Cardiac muscle cell (in vitro differentiated cells and primary cell): ENCODE data around the gene TUBD1. TPM values are rescaled to one million over a fixed set of nuclear protein-coding genes. Genes with fewer than 3 reads are reported as not detected.
"Not testable (repeated sequence)": the region's sequence is repeated elsewhere in the genome, so short reads cannot be mapped to it uniquely, and the experiment has no call there.

Source experiments
- DNase-seq, 2 donors: peaks; one replicate each; pipeline versions ENCODE4 v3.0.0 to v3.0.0-alpha.2; 2010 to 2017; ENCODE audit warnings: low read depth in 1 of 2, low spot score in 1 of 2
- H3K27ac ChIP-seq: fragments of 200-600 bp; sonication (generic); 2 replicates; pipeline ENCODE4 v1.5.1; 2016
- H3K27me3 ChIP-seq: fragments of 200-600 bp; sonication (generic); 2 replicates; pipeline ENCODE4 v1.6.0; 2016; ENCODE audit warnings: control low read depth
- H3K36me3 ChIP-seq: fragments of 200-600 bp; sonication (generic); 2 replicates; pipeline ENCODE4 v1.5.1; 2016; ENCODE audit warnings: control low read depth
- H3K4me1 ChIP-seq: fragments of 200-600 bp; sonication (generic); 2 replicates; pipeline ENCODE4 v1.8.1; 2017; ENCODE audit warnings: low read depth, mild to moderate bottlenecking, mixed run types
- H3K4me3 ChIP-seq: fragments of 200-600 bp; sonication (generic); 2 replicates; pipeline ENCODE4 v1.5.1; 2016; ENCODE audit warnings: mild to moderate bottlenecking
- H3K9me3 ChIP-seq: fragments of 200-600 bp; sonication (generic); 2 replicates; pipeline ENCODE4 v1.5.1; 2017; ENCODE audit warnings: low read depth, mild to moderate bottlenecking, control low read depth
- polyA plus RNA-seq: library from polyadenylated mRNA; unstranded; fragments of >200 nt; fragmentation: Nextera tagmentation; extraction: Ambion mirVana; gene quantifications from 2 replicates; pipeline ENCODE4 v1.2.1, GENCODE V29; 2016
- total RNA-seq: library from RNA; depleted of rRNA; stranded (reverse); fragments of >200 nt; gene quantifications from 2 replicates; pipeline ENCODE4 v1.2.3, GENCODE V29; 2016
- TF ChIP-seq, protein P1 (sequence below): IDR thresholded peaks from 2 replicates; pipeline ENCODE4 v1.5.1; 2012; ENCODE audit warnings: low read depth, mild to moderate bottlenecking, low read length

Gene TUBD1
- total and polyA plus RNA-seq, 2 experiments from 2014 or later, result 10.9 to 17.5 TPM

DNA sequence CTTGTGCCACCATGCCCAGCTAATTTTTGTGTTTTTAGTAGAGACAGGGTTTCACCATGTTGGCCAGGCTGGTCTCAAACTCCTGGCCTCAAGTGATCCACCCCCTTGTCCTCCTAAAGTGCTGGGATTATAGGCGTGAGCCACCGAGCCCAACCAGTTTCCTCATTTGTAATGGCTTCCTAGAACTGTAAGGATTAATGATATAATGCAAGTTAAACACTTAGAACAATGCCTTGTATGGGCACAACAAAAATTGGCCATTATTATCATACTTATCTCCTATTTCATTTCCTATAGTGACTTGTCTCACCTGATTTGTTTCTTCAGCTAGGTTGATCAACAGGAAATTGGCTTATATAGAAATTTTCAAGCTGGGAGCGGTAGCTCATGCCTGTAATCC lies 14.1 kb downstream of the TUBD1 start:
- TF ChIP-seq, protein P1, sequence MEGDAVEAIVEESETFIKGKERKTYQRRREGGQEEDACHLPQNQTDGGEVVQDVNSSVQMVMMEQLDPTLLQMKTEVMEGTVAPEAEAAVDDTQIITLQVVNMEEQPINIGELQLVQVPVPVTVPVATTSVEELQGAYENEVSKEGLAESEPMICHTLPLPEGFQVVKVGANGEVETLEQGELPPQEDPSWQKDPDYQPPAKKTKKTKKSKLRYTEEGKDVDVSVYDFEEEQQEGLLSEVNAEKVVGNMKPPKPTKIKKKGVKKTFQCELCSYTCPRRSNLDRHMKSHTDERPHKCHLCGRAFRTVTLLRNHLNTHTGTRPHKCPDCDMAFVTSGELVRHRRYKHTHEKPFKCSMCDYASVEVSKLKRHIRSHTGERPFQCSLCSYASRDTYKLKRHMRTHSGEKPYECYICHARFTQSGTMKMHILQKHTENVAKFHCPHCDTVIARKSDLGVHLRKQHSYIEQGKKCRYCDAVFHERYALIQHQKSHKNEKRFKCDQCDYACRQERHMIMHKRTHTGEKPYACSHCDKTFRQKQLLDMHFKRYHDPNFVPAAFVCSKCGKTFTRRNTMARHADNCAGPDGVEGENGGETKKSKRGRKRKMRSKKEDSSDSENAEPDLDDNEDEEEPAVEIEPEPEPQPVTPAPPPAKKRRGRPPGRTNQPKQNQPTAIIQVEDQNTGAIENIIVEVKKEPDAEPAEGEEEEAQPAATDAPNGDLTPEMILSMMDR, result no peak

DNA sequence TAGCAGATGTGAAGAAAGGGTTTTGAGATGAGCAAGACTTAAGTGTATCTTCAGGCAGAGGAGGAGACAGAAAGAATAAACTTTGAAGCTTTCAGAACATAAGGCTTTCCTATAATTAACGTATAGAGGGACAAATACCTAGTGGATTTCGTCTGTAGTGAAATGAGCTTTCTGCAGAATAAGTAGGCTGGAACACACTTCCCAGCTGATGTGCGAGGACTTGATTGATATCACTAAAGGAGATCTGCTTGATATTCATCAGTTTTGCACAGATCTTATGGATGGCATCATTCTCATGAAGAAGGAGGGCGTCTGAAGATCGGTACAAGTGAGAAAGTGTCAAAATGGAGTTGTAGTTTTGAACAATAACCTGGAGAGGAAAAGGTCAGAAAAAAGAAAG lies 14.8 kb downstream of the TUBD1 start:
- H3K4me1 ChIP-seq, result no peaks in the 10 kb centered on the region
- no peaks in the 10 kb centered on the region for H3K27me3 ChIP-seq
- TF ChIP-seq, protein P1, result no peak
- H3K27ac ChIP-seq, result no peak overlapping the region
- DNase-seq, result no peak
- H3K9me3 ChIP-seq, result no peaks in the 10 kb centered on the region
- peaks cover 23% of the 10 kb centered on the region for H3K36me3 ChIP-seq
- no peak overlapping the region for H3K4me3 ChIP-seq

More for the DNA sequence above, 14.1 kb downstream of the TUBD1 start:
- Histone ChIP-seq H3K4me1 (no peaks in the 10 kb centered on the region), H3K36me3 (peaks cover 26% of the 10 kb centered on the region), H3K27ac (no peak overlapping the region), H3K27me3 (no peaks in the 10 kb centered on the region), H3K9me3 (no peaks in the 10 kb centered on the region), H3K4me3 (no peak overlapping the region)
- no peak for DNase-seq

DNA sequence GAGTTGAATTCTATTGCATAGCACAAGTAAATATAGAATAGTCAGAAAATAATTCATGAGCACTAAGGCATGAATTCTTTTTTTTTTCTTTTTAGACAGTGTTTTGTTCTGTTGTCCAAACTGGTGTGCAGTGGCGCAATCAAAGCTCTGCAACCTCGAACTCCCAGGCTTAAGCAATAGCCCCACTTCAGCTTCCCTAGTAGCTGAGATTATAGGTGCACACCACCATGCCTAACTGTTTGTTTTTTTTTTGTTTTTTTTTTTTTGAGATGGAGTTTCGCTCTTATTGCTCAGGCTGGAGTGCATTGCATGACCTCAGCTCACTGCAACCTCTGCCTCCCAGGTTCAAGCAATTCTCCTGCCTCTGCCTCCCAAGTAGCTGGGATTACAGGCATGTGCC lies 16.6 kb downstream of the TUBD1 start:
- H3K36me3 ChIP-seq, result peaks cover 28% of the 10 kb centered on the region
- H3K4me3 ChIP-seq, result no peak overlapping the region
- H3K27me3 ChIP-seq, result no peaks in the 10 kb centered on the region
- H3K9me3 ChIP-seq, result no peaks in the 10 kb centered on the region
- DNase-seq, result peak in 1 of 2 donors; percentile 65
- H3K27ac ChIP-seq, result no peak overlapping the region
- no peaks in the 10 kb centered on the region for H3K4me1 ChIP-seq
- TF ChIP-seq, protein P1, result no peak

DNA sequence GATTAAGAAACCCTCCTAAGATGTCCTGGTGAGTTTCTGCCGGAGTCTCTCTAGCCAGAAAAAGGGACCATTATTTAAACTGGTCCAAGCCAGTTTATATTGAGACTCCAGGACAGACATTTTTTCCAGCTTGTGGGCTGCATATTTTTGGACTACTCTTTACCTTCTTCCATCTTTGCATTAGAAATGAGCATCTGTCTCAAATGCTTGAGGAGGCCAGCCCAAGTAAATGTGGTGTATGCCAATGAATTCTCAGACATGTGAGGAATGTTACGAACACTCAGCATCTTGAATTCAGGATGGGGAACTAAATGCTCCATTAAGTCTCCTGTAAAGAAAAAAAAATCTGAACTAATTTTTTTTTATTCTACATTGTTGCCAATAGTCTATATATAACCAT lies 18.4 kb downstream of the TUBD1 start:
- DNase-seq, result no peak
- H3K36me3 ChIP-seq, result peaks cover 24% of the 10 kb centered on the region
- H3K27ac ChIP-seq, result no peak overlapping the region
- no peak overlapping the region for H3K4me3 ChIP-seq
- TF ChIP-seq, protein P1, result no peak
- H3K27me3 ChIP-seq, result no peaks in the 10 kb centered on the region
- no peaks in the 10 kb centered on the region for H3K4me1 ChIP-seq
- H3K9me3 ChIP-seq, result no peaks in the 10 kb centered on the region

DNA sequence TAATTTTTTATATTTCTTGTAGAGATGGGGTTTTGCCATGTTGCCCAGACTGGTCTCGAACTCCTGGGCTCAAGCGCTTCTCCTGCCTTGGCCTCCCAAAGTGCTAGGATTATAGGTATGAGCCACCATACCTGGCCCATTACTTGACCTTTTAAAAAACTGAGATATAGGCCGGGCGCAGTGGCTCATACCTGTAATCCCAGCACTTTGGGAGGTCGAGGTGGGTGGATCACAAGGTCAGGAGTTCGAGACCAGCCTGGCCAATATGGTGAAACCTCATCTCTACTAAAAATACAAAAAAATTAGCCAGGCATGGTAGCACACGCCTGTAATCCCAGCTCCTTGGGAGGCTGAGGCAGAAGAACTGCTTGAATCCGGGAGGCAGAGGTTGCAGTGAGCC lies 19.3 kb downstream of the TUBD1 start:
- not testable (repeated sequence) for H3K4me1 ChIP-seq, H3K27ac ChIP-seq, H3K27me3 ChIP-seq, DNase-seq, H3K4me3 ChIP-seq, H3K9me3 ChIP-seq
- peaks cover 24% of the 10 kb centered on the region for H3K36me3 ChIP-seq

DNA sequence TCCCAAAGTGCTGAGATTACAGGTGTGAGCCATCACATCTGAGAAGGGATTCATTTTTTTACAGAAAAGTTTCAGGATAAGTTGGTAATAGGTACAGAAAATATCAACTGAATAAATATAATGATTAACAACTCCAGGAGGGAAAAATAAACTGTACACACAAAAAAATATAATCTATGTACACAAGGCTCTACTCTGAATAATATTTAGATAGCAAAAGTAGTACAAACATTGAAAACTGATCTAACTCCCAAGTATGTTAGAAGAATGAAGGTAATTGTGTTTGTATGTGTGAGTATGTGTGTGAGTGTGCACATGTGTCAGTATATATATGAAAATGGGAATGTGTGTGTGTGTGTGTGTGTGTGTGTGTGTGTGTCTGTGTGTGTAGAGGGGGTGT lies 20.4 kb downstream of the TUBD1 start:
- Histone ChIP-seq H3K27ac (no peak overlapping the region), H3K36me3 (peaks cover 23% of the 10 kb centered on the region), H3K27me3 (no peaks in the 10 kb centered on the region), H3K4me1 (no peaks in the 10 kb centered on the region), H3K4me3 (no peak overlapping the region), H3K9me3 (no peaks in the 10 kb centered on the region)
- no peak for DNase-seq
- TF ChIP-seq, protein P1, result no peak
